HepG2 (cell line): ENCODE results near the gene ATP1A2. TPM values are rescaled to one million over a fixed set of nuclear protein-coding genes. Genes with fewer than 3 reads are reported as not detected.

Experiments used
- ATAC-seq: fragments of 200-7000 bp; cut with Tn5 transposase; 3 replicates; pipeline ENCODE4 v1.9.1; 2020; ENCODE audit warnings: mild to moderate bottlenecking, moderate library complexity
- BruUV-seq: library from RNA; stranded (reverse); fragments of 400-500 nt; replicated peaks from 2 replicates; lab custom pipeline; 2021; lab: Mats Ljungman, UMichigan
- CTCF ChIA-PET: fragments of 300-600 bp; formaldehyde crosslinking; extraction: SDS; loops from one replicate; lab custom pipeline; 2021; ENCODE audit warnings: low total read pairs, inconsistent platforms, low intra/inter-chr PET ratio; lab: Yijun Ruan, JAX
- POLR2A ChIA-PET: fragments of 350-600 bp; sonication (Branson Sonifier 250); formaldehyde crosslinking; loops from one replicate; lab custom pipeline; 2020; ENCODE audit warnings: antibody characterized with exemption, inconsistent platforms; lab: Yijun Ruan, JAX
- DNase-seq: peaks from one replicate; pipeline ENCODE4 v3.0.0-alpha.2; 2015; ENCODE audit warnings: low spot score
- FAIRE-seq: peaks from 3 replicates; lab custom pipeline; 2011; peaks lifted over from hg19 to GRCh38; lab: Jason Lieb, UNC
- H2AFZ ChIP-seq: one replicate; pipeline ENCODE4 v1.6.1; 2011; ENCODE audit warnings: low read length, inconsistent platforms
- H3K27ac ChIP-seq: fragments of 300-600 bp; 3 replicates; pipeline ENCODE4 v1.8.0; 2011; ENCODE audit warnings: mixed run types, mild to moderate bottlenecking, mixed read lengths, low read length, inconsistent platforms; ENCODE audit not compliant: insufficient read depth; ENCODE audit errors: extremely low read length
- H3K27me3 ChIP-seq, 2 experiments: fragments of 200-600 bp in 1 of 2; 2 replicates in 1 of 2; 3 replicates in 1 of 2; pipeline versions ENCODE4 v1.6.0 to v1.8.0; 2011; ENCODE audit warnings: low read length in 2 of 2, mild to moderate bottlenecking in 2 of 2, moderate library complexity in 2 of 2, inconsistent platforms in 1 of 2; ENCODE audit not compliant: insufficient read depth in 2 of 2, control insufficient read depth in 1 of 2
- H3K36me3 ChIP-seq, 2 experiments: fragments of 200-600 bp in 1 of 2; replicated peaks in 1 of 2; 2 replicates in 1 of 2; 3 replicates in 1 of 2; pipeline versions ENCODE4 v1.5.1 to v1.8.0; 2011; ENCODE audit warnings: low read length in 2 of 2, inconsistent platforms in 1 of 2; ENCODE audit not compliant: insufficient read depth in 2 of 2, control insufficient read depth in 1 of 2
- H3K4me1 ChIP-seq: 2 replicates; pipeline ENCODE4 v1.5.1; 2012; ENCODE audit warnings: low read length, inconsistent platforms; ENCODE audit not compliant: insufficient read depth
- H3K4me2 ChIP-seq: 2 replicates; pipeline ENCODE4 v1.6.0; 2011; ENCODE audit warnings: low read depth, low read length, inconsistent platforms
- H3K4me3 ChIP-seq, 3 experiments: fragments of 200-600 bp in 1 of 3; sonication (generic), shearing (Covaris generic) in 1 of 3; replicated peaks in 1 of 3; 2 replicates each; pipeline ENCODE4 v1.5.1; 2011 to 2016; ENCODE audit warnings: low read length in 3 of 3, inconsistent platforms in 2 of 3, low read depth in 2 of 3, mild to moderate bottlenecking in 2 of 3, control low read depth in 1 of 3, mixed read lengths in 1 of 3; ENCODE audit not compliant: insufficient read depth in 1 of 3
- H3K79me2 ChIP-seq: one replicate; pipeline ENCODE4 v1.6.1; 2011; ENCODE audit warnings: low read length, inconsistent platforms; ENCODE audit not compliant: insufficient read depth
- H3K9ac ChIP-seq: 2 replicates; pipeline ENCODE4 v1.6.0; 2011; ENCODE audit warnings: mild to moderate bottlenecking, low read depth, low read length, inconsistent platforms; ENCODE audit not compliant: insufficient read depth
- H3K9me3 ChIP-seq: 2 replicates; pipeline ENCODE4 v1.5.1; 2012; ENCODE audit warnings: mild to moderate bottlenecking, low read length
- H4K20me1 ChIP-seq: 2 replicates; pipeline ENCODE4 v1.6.0; 2011; ENCODE audit warnings: inconsistent platforms, mild to moderate bottlenecking, low read length, moderate library complexity; ENCODE audit not compliant: insufficient read depth
- BORCS8-MEF2B ChIP-seq: sonication (generic); formaldehyde crosslinking; IDR thresholded peaks from 2 replicates; pipeline ENCODE4 v1.8.0; 2022; ENCODE audit warnings: mild to moderate bottlenecking, missing genetic modification reagents
- BRCA1 ChIP-seq: sonication (generic); formaldehyde crosslinking; IDR thresholded peaks from 2 replicates; pipeline ENCODE4 v1.4.0; 2020; ENCODE audit warnings: missing genetic modification reagents
- CAMTA2 ChIP-seq: sonication (generic); formaldehyde crosslinking; IDR thresholded peaks from 2 replicates; pipeline ENCODE4 v1.4.0; 2020; ENCODE audit warnings: mild to moderate bottlenecking, missing genetic modification reagents, borderline replicate concordance
- MBNL3 ChIP-seq: fragments of 250-450 bp; sonication (Bioruptor Pico); conservative IDR thresholded peaks from 2 replicates; pipeline ENCODE4 v1.8.0; 2022; ENCODE audit warnings: mild to moderate bottlenecking, inconsistent platforms
- MEIS1 ChIP-seq: sonication (generic); formaldehyde crosslinking; IDR thresholded peaks from 2 replicates; pipeline ENCODE4 v1.9.0; 2021; ENCODE audit warnings: mild to moderate bottlenecking, missing genetic modification reagents, moderate library complexity, borderline replicate concordance
- MIER2 ChIP-seq: IDR thresholded peaks from 2 replicates; pipeline ENCODE4 v1.6.1; 2016; ENCODE audit warnings: missing biosample characterization, missing genetic modification reagents
- MTA1 ChIP-seq: sonication (generic); formaldehyde crosslinking; IDR thresholded peaks from 2 replicates; pipeline ENCODE4 v1.4.0; 2020; ENCODE audit warnings: missing genetic modification reagents, mild to moderate bottlenecking, borderline replicate concordance
- NFIB ChIP-seq: sonication (generic); formaldehyde crosslinking; IDR thresholded peaks from 2 replicates; pipeline ENCODE4 v1.9.0; 2021; ENCODE audit warnings: missing genetic modification reagents, mild to moderate bottlenecking, borderline replicate concordance
- NKX3-1 ChIP-seq: sonication (generic); formaldehyde crosslinking; IDR thresholded peaks from 2 replicates; pipeline ENCODE4 v1.5.0; 2020; ENCODE audit warnings: missing genetic modification reagents
- POLR2AphosphoS5 ChIP-seq: IDR thresholded peaks from 2 replicates; pipeline ENCODE4 v1.6.1; 2012; ENCODE audit warnings: low read depth, low read length
- RXRB ChIP-seq: IDR thresholded peaks from 2 replicates; pipeline ENCODE4 v1.6.1; 2016; ENCODE audit warnings: borderline replicate concordance, missing genetic modification reagents, missing compliant biosample characterization
- SNRNP70 ChIP-seq: fragments of 200-400 bp; formaldehyde crosslinking; IDR thresholded peaks from 2 replicates; pipeline ENCODE4 v1.6.1; 2017; ENCODE audit warnings: mild to moderate bottlenecking, low read depth, low read length, moderate library complexity
- ZBTB20 ChIP-seq: sonication (generic); formaldehyde crosslinking; IDR thresholded peaks from 2 replicates; pipeline ENCODE4 v1.8.1; 2023; ENCODE audit warnings: missing genetic modification reagents, low read depth, mild to moderate bottlenecking, borderline replicate concordance
- ZEB1 ChIP-seq: IDR thresholded peaks from 2 replicates; pipeline ENCODE4 v1.6.1; 2012; ENCODE audit warnings: mild to moderate bottlenecking, low read depth, inconsistent platforms; ENCODE audit not compliant: insufficient replicate concordance
- ZNF34 ChIP-seq: sonication (generic); formaldehyde crosslinking; IDR thresholded peaks from 2 replicates; pipeline ENCODE4 v1.4.0; 2020; ENCODE audit warnings: mild to moderate bottlenecking, missing genetic modification reagents, borderline replicate concordance
- ZNF446 ChIP-seq: sonication (generic); formaldehyde crosslinking; IDR thresholded peaks from 2 replicates; pipeline ENCODE4 v1.5.0; 2020; ENCODE audit warnings: mild to moderate bottlenecking, missing genetic modification reagents
- ZNF496 ChIP-seq: sonication (generic); formaldehyde crosslinking; IDR thresholded peaks from 2 replicates; pipeline ENCODE4 v1.8.1; 2023; ENCODE audit warnings: mild to moderate bottlenecking, moderate library complexity, missing genetic modification reagents; ENCODE audit not compliant: insufficient replicate concordance
- ZNF672 ChIP-seq: sonication (generic); formaldehyde crosslinking; IDR thresholded peaks from 2 replicates; pipeline ENCODE4 v1.8.1; 2022; ENCODE audit warnings: missing genetic modification reagents
- WGBS: methylation state at CpG from one replicate; pipeline ENCODE4 v1.1.6; 2017; ENCODE audit warnings: low lambda C conversion rate; 5-methylcytosine and 5-hydroxymethylcytosine counted together
- in situ Hi-C: cut with HindIII; loops from 2 replicates; pipeline ENCODE4 v1.10.0; 2017; ENCODE audit warnings: low pct_unique_long_range_greater_than_20kb; ENCODE audit not compliant: extremely low pct_ligation_motif_present
- intact Hi-C: fragments of 100-400 bp; cut with micrococcal nuclease; formaldehyde crosslinking; loops from one replicate; pipeline ENCODE4 v1.10.0; 2022; ENCODE audit not compliant: unreplicated experiment
- polyA plus RNA-seq, 8 experiments: library from polyadenylated mRNA; depleted of rRNA in 3 of 8; stranded (reverse) in 7 of 8; unstranded in 1 of 8; fragments of >200 nt; fragmentation: Illumina TruSeq in 4 of 8; extraction: Trizol in 4 of 8; gene quantifications; 2 replicates each; pipeline versions ENCODE4 v1.2.1 to v1.2.3, GENCODE V29; 2011 to 2016; ENCODE audit warnings: low read depth in 4 of 8, missing spikeins in 1 of 8, mixed read lengths in 1 of 8; ENCODE audit not compliant: insufficient read depth in 1 of 8
- total RNA-seq, 5 experiments: library from RNA; depleted of rRNA; stranded (reverse); fragments of >200 nt; fragmentation: Illumina TruSeq; extraction: Trizol; gene quantifications; 2 replicates each; pipeline ENCODE4 v1.2.3, GENCODE V29; 2016; ENCODE audit warnings: low read depth in 1 of 5
- TF ChIP-seq, protein P1 (sequence below): sonication (generic); formaldehyde crosslinking; IDR thresholded peaks from 2 replicates; pipeline ENCODE4 v1.8.0; 2023; ENCODE audit warnings: mild to moderate bottlenecking, missing genetic modification reagents
- TF ChIP-seq, protein P2 (sequence below): sonication (generic); formaldehyde crosslinking; IDR thresholded peaks from 2 replicates; pipeline ENCODE4 v1.4.0; 2020; ENCODE audit warnings: missing genetic modification reagents

ATP1A2 gene
- total and polyA plus RNA-seq, 2 of the 13 experiments (the other 11 are each of a cell fraction or from before 2014, with no cell fraction given), result 0.16 TPM; not detected in 1

DNA sequence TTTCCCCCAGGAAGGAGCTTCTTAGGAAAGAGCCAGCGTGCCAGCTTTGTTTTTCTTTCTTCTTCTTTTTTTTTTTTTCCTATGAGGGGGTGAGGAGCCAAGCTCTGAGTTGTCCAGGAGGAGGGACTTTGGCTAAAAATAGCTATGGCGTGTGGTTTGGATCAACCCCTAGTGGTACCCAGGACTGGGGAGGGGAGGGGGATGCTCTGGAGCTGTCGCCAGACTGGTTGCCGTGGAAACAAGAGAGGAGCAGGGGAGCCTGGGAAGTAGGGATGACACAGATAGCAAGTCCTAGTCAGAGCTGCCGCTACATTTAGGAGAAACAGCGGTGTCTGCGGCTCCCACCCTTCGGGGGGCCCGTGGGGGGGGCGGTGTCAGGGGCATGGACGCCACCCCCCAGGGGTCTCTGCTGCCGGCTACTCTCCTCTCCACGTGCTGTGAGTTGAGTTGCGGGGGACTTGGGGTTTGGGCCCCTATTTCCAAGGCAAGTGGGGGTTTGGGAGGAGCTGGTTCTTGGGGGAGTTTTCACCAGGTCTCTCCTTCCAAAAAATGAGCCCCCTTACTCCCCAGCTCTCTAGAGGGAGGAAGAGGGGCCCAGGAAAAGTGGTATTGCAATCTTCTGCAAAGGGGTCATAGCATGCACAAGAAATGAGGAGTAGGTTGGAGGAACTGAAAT is 34.2 kb upstream of the ATP1A2 start, which contains the start of gene KCNJ9:
Gene KCNJ9 (plus strand): TSS at position 278 of the 676 bp plus-strand sequence. CDS start 2,493 bp downstream, outside the sequence.
- ChIA-PET POLR2A (interaction anchor here (1.2 kb wide), 1 partner anchor 34 kb away, joined by 5 read pairs; no protein-coding TSS in a partner anchor), CTCF (no interaction called here)
- no TSS peak for BruUV-seq
- Histone ChIP-seq H3K4me3 (no peak within 1 kb of the TSS), H3K27ac (no peak within 1 kb of the TSS), H3K9me3 (no peaks in the 10 kb centered on the region), H3K27me3 (no peaks in the 10 kb centered on the region), H3K79me2 (no peaks in the 10 kb centered on the region), H3K4me2 (peak within 1 kb of the TSS; percentile 46), H3K4me1 (peaks cover 39% of the 10 kb centered on the region), H4K20me1 (no peaks in the 10 kb centered on the region), H3K36me3 (no peaks in the 10 kb centered on the region), H2AFZ (no peak within 1 kb of the TSS), H3K9ac (no peak within 1 kb of the TSS)
- intact Hi-C loops, result no loop called here
- no peak for TF ChIP-seq ZNF446 (CRISPR knock-in tag)
- no peak for TF ChIP-seq ZNF672
- no peak for TF ChIP-seq SNRNP70
- no peak for TF ChIP-seq ZEB1
- TF ChIP-seq ZNF34 (CRISPR knock-in tag), result no peak
- TF ChIP-seq CAMTA2 (CRISPR knock-in tag), result no peak
- TF ChIP-seq NKX3-1 (CRISPR knock-in tag), result no peak
- TF ChIP-seq RXRB (CRISPR knock-in tag), result no peak
- no peak for TF ChIP-seq MTA1 (CRISPR knock-in tag)
- no peak for TF ChIP-seq POLR2AphosphoS5
- TF ChIP-seq BRCA1 (CRISPR knock-in tag), result no peak
- no peak for TF ChIP-seq ZNF496 (CRISPR knock-in tag)
- TF ChIP-seq MIER2 (CRISPR knock-in tag), result no peak
- TF ChIP-seq, protein P1, sequence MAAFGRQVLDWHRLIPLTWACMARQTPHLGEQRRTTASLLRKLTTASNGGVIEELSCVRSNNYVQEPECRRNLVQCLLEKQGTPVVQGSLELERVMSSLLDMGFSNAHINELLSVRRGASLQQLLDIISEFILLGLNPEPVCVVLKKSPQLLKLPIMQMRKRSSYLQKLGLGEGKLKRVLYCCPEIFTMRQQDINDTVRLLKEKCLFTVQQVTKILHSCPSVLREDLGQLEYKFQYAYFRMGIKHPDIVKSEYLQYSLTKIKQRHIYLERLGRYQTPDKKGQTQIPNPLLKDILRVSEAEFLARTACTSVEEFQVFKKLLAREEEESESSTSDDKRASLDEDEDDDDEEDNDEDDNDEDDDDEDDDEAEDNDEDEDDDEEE, result no peak
- no peak for TF ChIP-seq NFIB
- no peak for TF ChIP-seq MBNL3 (CRISPR knock-in tag)
- TF ChIP-seq MEIS1 (CRISPR knock-in tag), result no peak
- TF ChIP-seq, protein P2, sequence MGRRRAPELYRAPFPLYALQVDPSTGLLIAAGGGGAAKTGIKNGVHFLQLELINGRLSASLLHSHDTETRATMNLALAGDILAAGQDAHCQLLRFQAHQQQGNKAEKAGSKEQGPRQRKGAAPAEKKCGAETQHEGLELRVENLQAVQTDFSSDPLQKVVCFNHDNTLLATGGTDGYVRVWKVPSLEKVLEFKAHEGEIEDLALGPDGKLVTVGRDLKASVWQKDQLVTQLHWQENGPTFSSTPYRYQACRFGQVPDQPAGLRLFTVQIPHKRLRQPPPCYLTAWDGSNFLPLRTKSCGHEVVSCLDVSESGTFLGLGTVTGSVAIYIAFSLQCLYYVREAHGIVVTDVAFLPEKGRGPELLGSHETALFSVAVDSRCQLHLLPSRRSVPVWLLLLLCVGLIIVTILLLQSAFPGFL (CRISPR knock-in tag), result no peak
- TF ChIP-seq BORCS8-MEF2B, result no peak
- TF ChIP-seq ZBTB20 (CRISPR knock-in tag), result no peak
- FAIRE-seq (no peak), DNase-seq (no peak), ATAC-seq (no peak)
- in situ Hi-C loops, result loop anchor here (5.0 kb wide), 2 partner anchors 34 to 144 kb away; no protein-coding TSS in a partner anchor
- 42% methylated on average over 6 of the region's 14 CpGs for whole genome bisulfite sequencing
